Subcutaneous abdominal adipose tissue (tissue), 5 donors: ENCODE measurements around the gene SLC30A1.

Experiments
- H3K27ac ChIP-seq: one replicate; pipeline ENCODE4 v1.7.0; 2013; ENCODE audit warnings: low read depth, mild to moderate bottlenecking, inconsistent platforms, low read length, moderate library complexity
- H3K27me3 ChIP-seq, 5 donors: one replicate each; pipeline ENCODE4 v1.7.0; 2013; ENCODE audit warnings: low read length in 5 of 5, inconsistent platforms in 1 of 5; ENCODE audit not compliant: control insufficient read depth in 5 of 5, insufficient read depth in 4 of 5
- H3K36me3 ChIP-seq, 5 donors: one replicate each; pipeline ENCODE4 v1.7.0; 2013; ENCODE audit warnings: low read length in 5 of 5; ENCODE audit not compliant: control insufficient read depth in 5 of 5, insufficient read depth in 5 of 5
- H3K4me1 ChIP-seq, 5 donors: one replicate each; pipeline ENCODE4 v1.7.0; 2013; ENCODE audit warnings: low read length in 5 of 5, mild to moderate bottlenecking in 3 of 5, moderate library complexity in 1 of 5; ENCODE audit not compliant: control insufficient read depth in 5 of 5, insufficient read depth in 5 of 5
- H3K4me3 ChIP-seq, 5 donors: one replicate each; pipeline ENCODE4 v1.7.0; 2013; ENCODE audit warnings: low read length in 5 of 5, low read depth in 1 of 5
- H3K9ac ChIP-seq, 5 donors: one replicate each; pipeline ENCODE4 v1.7.0; 2013; ENCODE audit warnings: low read length in 5 of 5, mild to moderate bottlenecking in 4 of 5, moderate library complexity in 3 of 5
- H3K9me3 ChIP-seq, 5 donors: one replicate each; pipeline ENCODE4 v1.7.0; 2013; ENCODE audit warnings: low read length in 5 of 5; ENCODE audit not compliant: control insufficient read depth in 5 of 5
- donor health status: healthy.
- donor health status: healthy.
- donor health status: healthy.
- donor health status: healthy.
- donor health status: healthy.

Gene SLC30A1

GRCh38 chr1:211607754-211608473 is 29.0 kb upstream of the SLC30A1 start:
- H3K27ac ChIP-seq: no peak overlapping the region
- peak overlapping the region in 1 of 5 donors; percentile 54 for H3K4me3 ChIP-seq
- H3K9ac ChIP-seq: no peak overlapping the region
- peaks cover under 1 to 39% (median 31%) of the 10 kb centered on the region in 5 donors for H3K4me1 ChIP-seq
- no peaks in the 10 kb centered on the region for H3K36me3 ChIP-seq
- H3K9me3 ChIP-seq: no peaks in the 10 kb centered on the region
- H3K27me3 ChIP-seq: no peaks in the 10 kb centered on the region

- H3K9ac ChIP-seq: peak overlapping the region in 1 of 5 donors; percentile 35
- H3K36me3 ChIP-seq: no peaks in the 10 kb centered on the region
- H3K27me3 ChIP-seq: no peaks in the 10 kb centered on the region
- H3K27ac ChIP-seq: no peak overlapping the region
- peaks cover 0 to 36% (median 33%) of the 10 kb centered on the region in 5 donors for H3K4me1 ChIP-seq
- H3K9me3 ChIP-seq: no peaks in the 10 kb centered on the region
- peak overlapping the region in 4 of 5 donors; percentile 27 to 54 (median 42) for H3K4me3 ChIP-seq
These were observed 28.2 kb upstream of the SLC30A1 start for GRCh38 chr1:211606914-211607753.

- Histone ChIP-seq H3K27me3 (no peaks in the 10 kb centered on the region), H3K4me3 (peak overlapping the region; percentile 1 to 54 (median 34)), H3K27ac (no peak overlapping the region), H3K36me3 (no peaks in the 10 kb centered on the region), H3K9me3 (no peaks in the 10 kb centered on the region), H3K4me1 (peaks cover 0 to 32% (median 27%) of the 10 kb centered on the region in 5 donors), H3K9ac (no peak overlapping the region)
These were observed 27.5 kb upstream of the SLC30A1 start for GRCh38 chr1:211606332-211606913.

- H3K9me3 ChIP-seq: no peaks in the 10 kb centered on the region
- no peaks in the 10 kb centered on the region for H3K36me3 ChIP-seq
- no peak overlapping the region for H3K27ac ChIP-seq
- H3K27me3 ChIP-seq: no peaks in the 10 kb centered on the region
- peak overlapping the region in 4 of 5 donors; percentile 27 to 54 (median 42) for H3K4me3 ChIP-seq
- H3K4me1 ChIP-seq: peaks cover 0 to 26% (median 21%) of the 10 kb centered on the region in 5 donors
- H3K9ac ChIP-seq: peak overlapping the region in 1 of 5 donors; percentile 11
These were observed 26.8 kb upstream of the SLC30A1 start for GRCh38 chr1:211605603-211606331.

- H3K36me3 ChIP-seq: no peaks in the 10 kb centered on the region
- H3K4me1 ChIP-seq: peaks cover 0 to 25% (median 18%) of the 10 kb centered on the region in 5 donors
- no peak overlapping the region for H3K27ac ChIP-seq
- H3K9me3 ChIP-seq: no peaks in the 10 kb centered on the region
- no peaks in the 10 kb centered on the region for H3K27me3 ChIP-seq
- no peak overlapping the region for H3K4me3 ChIP-seq
- H3K9ac ChIP-seq: no peak overlapping the region
These were observed 26.1 kb upstream of the SLC30A1 start for GRCh38 chr1:211605034-211605433.

GRCh38 chr1:211604548-211604947 is 25.6 kb upstream of the SLC30A1 start:
- peaks cover 0 to 25% (median 18%) of the 10 kb centered on the region in 5 donors for H3K4me1 ChIP-seq
- no peak overlapping the region for H3K27ac ChIP-seq
- H3K36me3 ChIP-seq: no peaks in the 10 kb centered on the region
- H3K27me3 ChIP-seq: no peaks in the 10 kb centered on the region
- no peaks in the 10 kb centered on the region for H3K9me3 ChIP-seq
- H3K4me3 ChIP-seq: no peak overlapping the region
- H3K9ac ChIP-seq: no peak overlapping the region

- no peak overlapping the region for H3K9ac ChIP-seq
- no peaks in the 10 kb centered on the region for H3K36me3 ChIP-seq
- no peak overlapping the region for H3K4me3 ChIP-seq
- no peaks in the 10 kb centered on the region for H3K9me3 ChIP-seq
- H3K27ac ChIP-seq: no peak overlapping the region
- H3K4me1 ChIP-seq: peaks cover 0 to 25% (median 18%) of the 10 kb centered on the region in 5 donors
- H3K27me3 ChIP-seq: no peaks in the 10 kb centered on the region
These were observed 24.8 kb upstream of the SLC30A1 start for GRCh38 chr1:211603713-211604112.

GRCh38 chr1:211603191-211603701 is 24.3 kb upstream of the SLC30A1 start:
- H3K9ac ChIP-seq: no peak overlapping the region

GRCh38 chr1:211601982-211602670 is 23.2 kb upstream of the SLC30A1 start:
- Histone ChIP-seq H3K4me1 (peaks cover 0 to 20% (median 15%) of the 10 kb centered on the region in 5 donors), H3K9ac (no peak overlapping the region), H3K4me3 (no peak overlapping the region), H3K27ac (no peak overlapping the region), H3K9me3 (no peaks in the 10 kb centered on the region), H3K36me3 (no peaks in the 10 kb centered on the region), H3K27me3 (no peaks in the 10 kb centered on the region)

More at GRCh38 chr1:211603191-211603701, 24.3 kb upstream of the SLC30A1 start:
- Histone ChIP-seq H3K27ac (no peak overlapping the region), H3K4me3 (no peak overlapping the region), H3K4me1 (peaks cover 0 to 25% (median 18%) of the 10 kb centered on the region in 5 donors), H3K36me3 (no peaks in the 10 kb centered on the region), H3K9me3 (no peaks in the 10 kb centered on the region), H3K27me3 (no peaks in the 10 kb centered on the region)
